Breast epithelium (tissue), 4 donors: ENCODE data around the gene SLC9A5. TPM values are rescaled to one million over a fixed set of nuclear protein-coding genes. Genes with fewer than 3 reads are reported as not detected.

Experiments used
- DNase-seq, 2 donors: peaks; one replicate each; pipeline ENCODE4 v3.0.0-alpha.2; 2019; ENCODE audit warnings: low spot score in 2 of 2
- H3K27ac ChIP-seq, 2 donors: fragments of 200-600 bp; sonication (generic) in 1 of 2; one replicate each; pipeline ENCODE4 v1.5.1; 2016 to 2019; ENCODE audit warnings: mild to moderate bottlenecking in 1 of 2
- H3K27me3 ChIP-seq, 2 donors: fragments of 200-600 bp; sonication (generic) in 1 of 2; one replicate each; pipeline versions ENCODE4 v1.5.1 to v1.6.0; 2017 to 2019; ENCODE audit warnings: control low read depth in 1 of 2, mild to moderate bottlenecking in 1 of 2
- H3K36me3 ChIP-seq: fragments of 200-600 bp; one replicate; pipeline ENCODE4 v1.5.1; 2019
- H3K4me1 ChIP-seq, 2 donors: fragments of 200-600 bp; sonication (generic); one replicate each; pipeline ENCODE4 v1.5.1; 2016 to 2019; ENCODE audit warnings: control low read depth in 1 of 2
- H3K4me3 ChIP-seq, 3 donors: fragments of 200-600 bp; sonication (generic); 1 replicate in 2 of 3; 2 replicates in 1 of 3; pipeline ENCODE4 v1.5.1; 2016 to 2019; ENCODE audit warnings: mild to moderate bottlenecking in 3 of 3, moderate library complexity in 2 of 3
- H3K9me3 ChIP-seq, 2 donors: fragments of 200-600 bp; sonication (generic) in 1 of 2; one replicate each; pipeline ENCODE4 v1.5.1; 2016 to 2019; ENCODE audit warnings: control low read depth in 1 of 2
- POLR2A ChIP-seq: fragments of 450-650 bp; IDR thresholded peaks from one replicate; pipeline ENCODE4 v1.6.1; 2016; ENCODE audit warnings: antibody characterized with exemption, mild to moderate bottlenecking, moderate library complexity
- POLR2AphosphoS5 ChIP-seq, 3 donors: sonication (generic); formaldehyde crosslinking; IDR thresholded peaks; one replicate each; pipeline ENCODE4 v1.6.1; 2017; ENCODE audit warnings: antibody characterized with exemption in 3 of 3
- intact Hi-C: fragments of 100-400 bp; cut with DNase I; formaldehyde crosslinking; loops from one replicate; pipeline ENCODE4 v1.15.1; 2023; ENCODE audit warnings: low total_unique reads
- total RNA-seq, 3 donors: library from RNA; depleted of rRNA; stranded (reverse); fragments of >200 nt; gene quantifications; one replicate each; pipeline ENCODE4 v1.1.0, GENCODE V29; 2016
- TF ChIP-seq, protein P1 (sequence below), 3 donors: fragments of 450-650 bp; IDR thresholded peaks; one replicate each; pipeline ENCODE4 v1.5.1; 2016 to 2017; ENCODE audit warnings: antibody characterized with exemption in 3 of 3, mild to moderate bottlenecking in 3 of 3, moderate library complexity in 3 of 3

SLC9A5 gene, protein sequence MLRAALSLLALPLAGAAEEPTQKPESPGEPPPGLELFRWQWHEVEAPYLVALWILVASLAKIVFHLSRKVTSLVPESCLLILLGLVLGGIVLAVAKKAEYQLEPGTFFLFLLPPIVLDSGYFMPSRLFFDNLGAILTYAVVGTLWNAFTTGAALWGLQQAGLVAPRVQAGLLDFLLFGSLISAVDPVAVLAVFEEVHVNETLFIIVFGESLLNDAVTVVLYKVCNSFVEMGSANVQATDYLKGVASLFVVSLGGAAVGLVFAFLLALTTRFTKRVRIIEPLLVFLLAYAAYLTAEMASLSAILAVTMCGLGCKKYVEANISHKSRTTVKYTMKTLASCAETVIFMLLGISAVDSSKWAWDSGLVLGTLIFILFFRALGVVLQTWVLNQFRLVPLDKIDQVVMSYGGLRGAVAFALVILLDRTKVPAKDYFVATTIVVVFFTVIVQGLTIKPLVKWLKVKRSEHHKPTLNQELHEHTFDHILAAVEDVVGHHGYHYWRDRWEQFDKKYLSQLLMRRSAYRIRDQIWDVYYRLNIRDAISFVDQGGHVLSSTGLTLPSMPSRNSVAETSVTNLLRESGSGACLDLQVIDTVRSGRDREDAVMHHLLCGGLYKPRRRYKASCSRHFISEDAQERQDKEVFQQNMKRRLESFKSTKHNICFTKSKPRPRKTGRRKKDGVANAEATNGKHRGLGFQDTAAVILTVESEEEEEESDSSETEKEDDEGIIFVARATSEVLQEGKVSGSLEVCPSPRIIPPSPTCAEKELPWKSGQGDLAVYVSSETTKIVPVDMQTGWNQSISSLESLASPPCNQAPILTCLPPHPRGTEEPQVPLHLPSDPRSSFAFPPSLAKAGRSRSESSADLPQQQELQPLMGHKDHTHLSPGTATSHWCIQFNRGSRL
- 1 to 10 TPM in 2 of 3 donors, under 1 TPM in 1; 0.96 to 2.3 (median 1.3) TPM for total RNA-seq

DNA sequence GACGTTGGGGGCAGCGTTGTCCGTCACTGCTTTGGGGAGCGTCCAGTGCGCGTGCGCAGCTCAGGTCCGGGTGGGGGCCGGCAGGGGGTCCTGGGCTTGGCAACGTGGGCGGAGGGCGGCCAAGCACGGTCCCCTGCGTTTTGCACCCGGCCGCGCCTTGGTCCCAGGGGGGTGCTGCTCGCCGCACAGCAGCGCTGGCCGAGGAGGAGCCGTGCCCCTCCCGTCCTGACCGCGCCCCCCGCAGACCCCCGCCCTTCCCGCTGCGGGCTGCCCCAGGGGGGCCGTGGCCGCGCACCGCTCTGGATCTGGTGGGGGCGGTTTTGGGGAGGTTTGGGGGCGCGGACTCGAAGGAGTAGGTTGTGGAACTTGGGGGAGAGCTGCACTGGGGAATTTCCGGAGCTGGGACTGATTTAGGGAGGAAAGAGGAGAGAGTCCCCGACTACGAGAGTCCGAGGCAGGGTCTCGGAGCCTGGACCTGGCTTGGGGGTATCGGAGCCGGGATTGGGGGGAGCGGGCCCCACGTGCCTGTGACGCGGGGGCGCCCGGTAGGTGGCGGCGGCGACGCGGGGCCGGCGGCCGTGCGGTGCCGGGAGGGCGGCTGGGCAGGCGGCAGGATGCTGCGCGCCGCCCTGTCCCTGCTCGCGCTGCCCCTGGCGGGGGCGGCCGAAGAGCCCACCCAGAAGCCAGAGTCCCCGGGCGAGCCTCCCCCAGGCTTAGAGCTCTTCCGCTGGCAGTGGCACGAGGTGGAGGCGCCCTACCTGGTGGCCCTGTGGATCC lies at the start of gene SLC9A5:
Gene SLC9A5 (plus strand): TSS at position 579 of the 777 bp plus-strand sequence. CDS start 36 bp downstream, at position 615.
- intact Hi-C loops = no loop called here
- Histone ChIP-seq H3K36me3 (no peaks in the 10 kb centered on the region), H3K9me3 (no peaks in the 10 kb centered on the region), H3K4me3 (peak within 1 kb of the TSS; percentile 69 to 91 (median 78)), H3K4me1 (peaks cover 12 to 15% of the 10 kb centered on the region in 2 donors), H3K27me3 (no peaks in the 10 kb centered on the region), H3K27ac (peak within 1 kb of the TSS in 1 of 2 donors; percentile 96)
- TF ChIP-seq POLR2AphosphoS5 (IDR thresholded peaks at IDR 0.05) = no peak
- TF ChIP-seq, protein P1, sequence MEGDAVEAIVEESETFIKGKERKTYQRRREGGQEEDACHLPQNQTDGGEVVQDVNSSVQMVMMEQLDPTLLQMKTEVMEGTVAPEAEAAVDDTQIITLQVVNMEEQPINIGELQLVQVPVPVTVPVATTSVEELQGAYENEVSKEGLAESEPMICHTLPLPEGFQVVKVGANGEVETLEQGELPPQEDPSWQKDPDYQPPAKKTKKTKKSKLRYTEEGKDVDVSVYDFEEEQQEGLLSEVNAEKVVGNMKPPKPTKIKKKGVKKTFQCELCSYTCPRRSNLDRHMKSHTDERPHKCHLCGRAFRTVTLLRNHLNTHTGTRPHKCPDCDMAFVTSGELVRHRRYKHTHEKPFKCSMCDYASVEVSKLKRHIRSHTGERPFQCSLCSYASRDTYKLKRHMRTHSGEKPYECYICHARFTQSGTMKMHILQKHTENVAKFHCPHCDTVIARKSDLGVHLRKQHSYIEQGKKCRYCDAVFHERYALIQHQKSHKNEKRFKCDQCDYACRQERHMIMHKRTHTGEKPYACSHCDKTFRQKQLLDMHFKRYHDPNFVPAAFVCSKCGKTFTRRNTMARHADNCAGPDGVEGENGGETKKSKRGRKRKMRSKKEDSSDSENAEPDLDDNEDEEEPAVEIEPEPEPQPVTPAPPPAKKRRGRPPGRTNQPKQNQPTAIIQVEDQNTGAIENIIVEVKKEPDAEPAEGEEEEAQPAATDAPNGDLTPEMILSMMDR (IDR thresholded peaks at IDR 0.05) = peak in 1 of 3 donors; percentile 24
- DNase-seq = no peak

DNA sequence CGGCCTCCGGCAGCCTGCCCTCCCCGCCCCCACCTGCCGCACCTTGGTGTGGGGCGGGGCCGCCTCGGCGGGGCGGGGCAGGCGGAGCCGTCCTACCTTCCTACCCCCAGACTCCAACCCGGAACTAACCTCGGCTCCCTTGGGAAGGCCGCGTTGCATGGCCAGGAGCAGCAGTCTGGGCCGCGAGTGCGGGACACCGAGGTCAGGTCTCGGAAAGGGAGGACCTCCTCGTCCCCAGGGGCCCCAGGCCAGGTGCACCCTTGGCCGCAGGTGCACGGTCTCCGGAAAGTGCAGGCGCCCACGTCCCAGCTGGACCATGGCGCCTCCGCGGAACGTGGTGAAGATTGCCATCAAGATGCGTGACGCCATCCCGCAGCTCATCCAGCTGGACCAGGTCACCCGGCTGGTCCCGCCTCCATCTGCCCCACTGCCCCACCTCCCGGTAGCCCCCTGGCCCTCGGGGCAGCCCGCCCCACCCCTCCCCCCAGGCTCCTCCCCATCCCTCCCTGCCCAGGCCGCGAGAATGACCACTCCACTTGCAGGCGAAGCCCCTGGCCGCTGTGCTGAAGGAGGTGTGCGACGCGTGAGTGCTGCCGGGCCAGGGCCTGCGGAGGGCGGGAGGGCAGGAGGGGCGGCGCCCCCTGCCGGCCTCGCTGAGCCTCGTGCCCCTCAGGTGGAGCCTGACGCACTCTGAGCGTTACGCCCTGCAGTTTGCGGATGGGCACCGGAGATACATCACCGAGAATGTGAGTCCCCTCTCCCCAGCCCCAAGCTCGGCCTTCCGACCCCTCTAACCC lies 49.6 kb upstream of the SLC9A5 start, which contains the start of gene ELMO3:
Gene ELMO3 (plus strand): TSS at position 121 of the 797 bp plus-strand sequence. CDS start 196 bp downstream, at position 317.
- Histone ChIP-seq H3K27ac (peak within 1 kb of the TSS; percentile 41 to 75), H3K4me1 (peaks cover 0 to 11% of the 10 kb centered on the region in 2 donors), H3K27me3 (no peaks in the 10 kb centered on the region), H3K4me3 (peak within 1 kb of the TSS in 2 of 3 donors; percentile 68 to 70), H3K36me3 (peaks cover 8% of the 10 kb centered on the region), H3K9me3 (no peaks in the 10 kb centered on the region)
- intact Hi-C loops = no loop called here
- peak in 1 of 2 donors; percentile 76 for DNase-seq
- TF ChIP-seq, protein P1 (IDR thresholded peaks at IDR 0.05) = peak in 2 of 3 donors; percentile 45 to 59
- TF ChIP-seq POLR2AphosphoS5 (IDR thresholded peaks at IDR 0.05) = no peak

DNA sequence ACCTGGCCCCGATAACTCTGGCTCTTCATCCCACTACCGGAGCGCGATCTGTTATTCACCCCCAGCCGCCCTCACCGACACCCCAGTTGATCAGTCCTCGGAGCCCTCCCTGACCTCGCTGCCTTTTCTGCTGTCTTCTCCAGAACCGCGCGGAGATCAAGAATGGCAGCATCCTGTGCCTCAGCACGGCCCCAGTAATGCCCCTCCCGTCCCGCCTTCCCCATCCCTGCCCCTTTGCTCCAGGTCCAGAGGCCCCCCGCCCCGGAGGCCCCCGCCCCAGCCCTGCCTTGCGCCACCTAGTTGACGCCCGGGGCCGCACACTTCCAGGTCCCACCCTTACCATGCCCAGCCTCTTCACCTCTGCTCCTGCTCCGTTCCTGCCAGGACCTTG lies 49.0 kb upstream of the SLC9A5 start:
- Histone ChIP-seq H3K9me3 (no peaks in the 10 kb centered on the region), H3K4me1 (peaks cover 0 to 11% of the 10 kb centered on the region in 2 donors), H3K27ac (peak overlapping the region; percentile 41 to 75), H3K36me3 (peaks cover 8% of the 10 kb centered on the region), H3K4me3 (peak overlapping the region in 2 of 3 donors; percentile 68 to 70), H3K27me3 (no peaks in the 10 kb centered on the region)
- TF ChIP-seq, protein P1 (IDR thresholded peaks at IDR 0.05) = no peak
- no peak for TF ChIP-seq POLR2AphosphoS5 (IDR thresholded peaks at IDR 0.05)
- no peak for TF ChIP-seq POLR2A
- intact Hi-C loops = no loop called here
- DNase-seq = no peak

DNA sequence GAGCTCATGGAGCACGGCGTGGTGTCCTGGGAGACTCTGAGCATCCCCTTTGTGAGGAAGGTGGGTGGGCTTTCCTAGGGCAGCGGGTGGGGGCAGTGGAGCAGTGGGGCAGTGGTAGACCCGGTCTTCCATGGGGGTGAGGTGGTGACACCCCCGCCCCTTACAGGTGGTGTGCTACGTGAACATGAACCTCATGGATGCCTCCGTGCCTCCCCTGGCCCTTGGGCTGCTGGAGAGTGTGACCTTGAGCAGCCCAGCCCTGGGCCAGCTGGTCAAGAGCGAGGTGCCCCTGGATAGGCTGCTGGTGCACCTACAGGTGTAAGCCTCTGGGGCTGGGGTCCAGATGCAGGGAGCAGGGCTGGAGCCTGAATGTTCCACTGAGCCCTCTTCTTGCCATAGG lies 48.3 kb upstream of the SLC9A5 start:
- Histone ChIP-seq H3K4me1 (peaks cover 0 to 11% of the 10 kb centered on the region in 2 donors), H3K27ac (no peak overlapping the region), H3K4me3 (no peak overlapping the region), H3K9me3 (no peaks in the 10 kb centered on the region), H3K27me3 (no peaks in the 10 kb centered on the region), H3K36me3 (peaks cover 8% of the 10 kb centered on the region)
- DNase-seq = no peak
- intact Hi-C loops = no loop called here
- TF ChIP-seq POLR2A (no peak), POLR2AphosphoS5 (IDR thresholded peaks at IDR 0.05) (no peak)
- TF ChIP-seq, protein P1 (IDR thresholded peaks at IDR 0.05) = no peak
